Esophagus muscularis mucosa (tissue), 4 donors: ENCODE results near the gene SFR1.

Experiments
- CTCF ChIP-seq, 3 experiments: fragments of 200-600 bp in 2 of 3; fragments of 450-650 bp in 1 of 3; sonication (generic) in 2 of 3; IDR thresholded peaks; one replicate each; pipeline ENCODE4 v1.5.1; 2017 to 2019; ENCODE audit warnings: antibody characterized with exemption in 3 of 3, mild to moderate bottlenecking in 2 of 3, moderate library complexity in 1 of 3
- EP300 ChIP-seq: sonication (generic); formaldehyde crosslinking; IDR thresholded peaks from one replicate; pipeline ENCODE4 v1.6.1; 2017; ENCODE audit warnings: antibody characterized with exemption
- POLR2A ChIP-seq: fragments of 450-650 bp; IDR thresholded peaks from one replicate; pipeline ENCODE4 v1.6.1; 2017; ENCODE audit warnings: antibody characterized with exemption, moderate library complexity, mild to moderate bottlenecking, low read depth
- POLR2AphosphoS5 ChIP-seq, 2 donors: sonication (generic); formaldehyde crosslinking; IDR thresholded peaks; one replicate each; pipeline ENCODE4 v1.6.1; 2017; ENCODE audit warnings: antibody characterized with exemption in 2 of 2

GRCh38 chr10:104099269-104099668 is 22.7 kb upstream of the SFR1 start:
- TF ChIP-seq POLR2A (no peak), CTCF (IDR thresholded peaks at IDR 0.05) (no peak), POLR2AphosphoS5 (IDR thresholded peaks at IDR 0.05) (no peak), EP300 (no peak)
